ENCODE data around the gene HIBCH. TPM values are rescaled to one million over a fixed set of nuclear protein-coding genes. Genes with fewer than 3 reads are reported as not detected.

Gene HIBCH
- total and polyA plus RNA-seq, 9 of the 15 experiments (the other 6 are each of a cell fraction or from before 2014, with no cell fraction given) = 17.0 to 65.4 (median 28.3) TPM

DNA sequence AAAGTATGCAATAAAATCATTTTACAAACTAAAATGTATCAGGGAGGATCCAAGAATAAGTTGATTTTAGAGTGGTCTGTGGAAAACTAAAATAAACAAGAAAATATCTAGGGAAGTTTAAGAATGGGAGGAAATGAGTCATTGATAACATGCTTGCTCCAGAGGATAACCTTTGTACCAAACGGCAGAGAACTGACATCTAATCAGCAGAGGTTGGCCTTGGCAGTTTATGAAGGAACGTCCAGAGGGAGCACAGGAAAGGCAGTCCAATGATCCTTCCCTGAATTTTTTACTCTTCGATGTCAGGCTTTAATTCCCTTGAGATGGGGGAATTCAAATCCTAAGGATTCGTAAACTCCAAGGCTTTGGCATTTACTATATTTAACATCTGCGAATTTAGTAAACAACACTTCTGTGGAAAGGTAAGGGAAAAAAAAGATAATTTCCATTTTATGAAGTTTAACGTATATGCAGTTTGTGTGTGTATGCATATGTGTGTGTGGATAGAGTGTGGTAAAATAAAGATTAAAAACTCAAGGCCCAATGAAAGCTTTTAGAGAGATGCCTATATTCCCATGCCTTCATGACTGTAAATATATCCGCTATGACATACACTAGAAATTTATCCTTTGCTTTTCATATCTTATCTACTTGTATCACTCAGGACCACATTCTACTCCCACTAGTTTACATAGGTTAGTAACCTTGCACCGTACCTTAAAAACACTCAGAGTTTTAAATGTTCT lies 15.0 kb upstream of the HIBCH start:
- BruUV-seq (replicated peaks) = TSS peak; percentile 77
- POLR2A ChIA-PET = no interaction called here
- Histone ChIP-seq H3K27ac (ENCODE audit: extremely low read depth, low read depth, low read length) (peak overlapping the region; percentile 82), H2AFZ (ENCODE audit: low read depth, low read length) (peak overlapping the region; percentile 87), H4K20me1 (replicated peaks; ENCODE audit: control insufficient read depth, insufficient read depth, low read length) (no peaks in the 10 kb centered on the region), H3K4me2 (ENCODE audit: insufficient read depth, low read length) (peak overlapping the region; percentile 76), H3K36me3 (ENCODE audit: control insufficient read depth, insufficient read depth, low read length) (no peaks in the 10 kb centered on the region), H3K9me1 (ENCODE audit: control insufficient read depth, insufficient read depth, low read length) (no peaks in the 10 kb centered on the region), H3K9me3 (replicated peaks; ENCODE audit: control insufficient read depth, insufficient read depth, low read depth, low read length) (no peaks in the 10 kb centered on the region), H3K27me3 (ENCODE audit: control insufficient read depth in 2 of 2, insufficient read depth in 2 of 2, low read length in 2 of 2) (no peaks in the 10 kb centered on the region), H3K4me1 (replicated peaks in 1 of 2; ENCODE audit: control insufficient read depth in 2 of 2, insufficient read depth in 2 of 2, low read length in 2 of 2) (peaks cover 5 to 11% of the 10 kb centered on the region in 2 experiments; a peak in 4 of 5 replicates), H3K79me2 (ENCODE audit: control insufficient read depth, insufficient read depth, low read length) (peaks cover 5% of the 10 kb centered on the region; the same call in 2 of the 3 replicates), H3K9ac (ENCODE audit: insufficient read depth in 1 of 2, low read depth in 2 of 2, low read length in 2 of 2) (peak overlapping the region; percentile 72), H3K4me3 (peak overlapping the region; percentile 31)
- in situ Hi-C loops (cut with MboI) = no loop called here
- intact Hi-C loops (cut with micrococcal nuclease) = loop anchor here (2.0 to 10.0 kb wide), 3 partner anchors 18 to 470 kb away; no protein-coding TSS in a partner anchor
- FAIRE-seq = peak; percentile 80
- CTCF ChIA-PET (ENCODE audit: low intra/inter-chr PET ratio) = no interaction called here
- WGBS (ENCODE audit: insufficient coverage, low coverage, missing lambda C conversion rate) = 2% methylated on average over 8 of the region's 8 CpGs
- peak; percentile 16 to 69 (median 28) for DNase-seq (ENCODE audit: extremely low read depth in 1 of 4, low spot score in 3 of 4)
- ATAC-seq = peak; percentile 73
- TF ChIP-seq KAT7 (CRISPR knock-in tag; IDR thresholded peaks at IDR 0.05; ENCODE audit: borderline replicate concordance) (no peak), KDM5B (IDR thresholded peaks at IDR 0.05; ENCODE audit: insufficient replicate concordance, low read depth, low read length) (peak; percentile 54), ZFP36 (IDR thresholded peaks at IDR 0.05; ENCODE audit: low read depth, low read length, partially characterized antibody) (no peak), EP400 (IDR thresholded peaks at IDR 0.05) (0 out of 2 replicates have a peak, but pooled peaks have one; percentile 25), MBD2 (IDR thresholded peaks at IDR 0.05; ENCODE audit: borderline replicate concordance, low read depth) (0 out of 2 replicates have a peak, but pooled peaks have one; percentile 44), NCOR1 (IDR thresholded peaks at IDR 0.05) (peak; percentile 29; the same call in 1 of the 2 replicates), PURB (CRISPR knock-in tag; IDR thresholded peaks at IDR 0.05; ENCODE audit: low read depth) (no peak), NFRKB (IDR thresholded peaks at IDR 0.05; ENCODE audit: low read depth) (peak; percentile 61; the same call in 1 of the 2 replicates), PHB (CRISPR knock-in tag; IDR thresholded peaks at IDR 0.05) (no peak), ARID1B (IDR thresholded peaks at IDR 0.05) (peak; percentile 71), NR2C1 (IDR thresholded peaks at IDR 0.05) (no peak), NR2C1 (tag; IDR thresholded peaks at IDR 0.05) (peak; percentile 60; the same call in 1 of the 2 replicates), NFIC (IDR thresholded peaks at IDR 0.05) (peak; percentile 18; the same call in 1 of the 2 replicates), CCNT2 (IDR thresholded peaks at IDR 0.05; ENCODE audit: borderline replicate concordance, extremely low read depth, insufficient read length, low read depth, low read length) (peak; percentile 69)
- TF ChIP-seq, protein P1, sequence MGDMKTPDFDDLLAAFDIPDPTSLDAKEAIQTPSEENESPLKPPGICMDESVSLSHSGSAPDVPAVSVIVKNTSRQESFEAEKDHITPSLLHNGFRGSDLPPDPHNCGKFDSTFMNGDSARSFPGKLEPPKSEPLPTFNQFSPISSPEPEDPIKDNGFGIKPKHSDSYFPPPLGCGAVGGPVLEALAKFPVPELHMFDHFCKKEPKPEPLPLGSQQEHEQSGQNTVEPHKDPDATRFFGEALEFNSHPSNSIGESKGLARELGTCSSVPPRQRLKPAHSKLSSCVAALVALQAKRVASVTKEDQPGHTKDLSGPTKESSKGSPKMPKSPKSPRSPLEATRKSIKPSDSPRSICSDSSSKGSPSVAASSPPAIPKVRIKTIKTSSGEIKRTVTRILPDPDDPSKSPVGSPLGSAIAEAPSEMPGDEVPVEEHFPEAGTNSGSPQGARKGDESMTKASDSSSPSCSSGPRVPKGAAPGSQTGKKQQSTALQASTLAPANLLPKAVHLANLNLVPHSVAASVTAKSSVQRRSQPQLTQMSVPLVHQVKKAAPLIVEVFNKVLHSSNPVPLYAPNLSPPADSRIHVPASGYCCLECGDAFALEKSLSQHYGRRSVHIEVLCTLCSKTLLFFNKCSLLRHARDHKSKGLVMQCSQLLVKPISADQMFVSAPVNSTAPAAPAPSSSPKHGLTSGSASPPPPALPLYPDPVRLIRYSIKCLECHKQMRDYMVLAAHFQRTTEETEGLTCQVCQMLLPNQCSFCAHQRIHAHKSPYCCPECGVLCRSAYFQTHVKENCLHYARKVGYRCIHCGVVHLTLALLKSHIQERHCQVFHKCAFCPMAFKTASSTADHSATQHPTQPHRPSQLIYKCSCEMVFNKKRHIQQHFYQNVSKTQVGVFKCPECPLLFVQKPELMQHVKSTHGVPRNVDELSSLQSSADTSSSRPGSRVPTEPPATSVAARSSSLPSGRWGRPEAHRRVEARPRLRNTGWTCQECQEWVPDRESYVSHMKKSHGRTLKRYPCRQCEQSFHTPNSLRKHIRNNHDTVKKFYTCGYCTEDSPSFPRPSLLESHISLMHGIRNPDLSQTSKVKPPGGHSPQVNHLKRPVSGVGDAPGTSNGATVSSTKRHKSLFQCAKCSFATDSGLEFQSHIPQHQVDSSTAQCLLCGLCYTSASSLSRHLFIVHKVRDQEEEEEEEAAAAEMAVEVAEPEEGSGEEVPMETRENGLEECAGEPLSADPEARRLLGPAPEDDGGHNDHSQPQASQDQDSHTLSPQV (IDR thresholded peaks at IDR 0.05) = peak; percentile 29; the same call in 1 of the 2 replicates
- TF ChIP-seq, protein P2, sequence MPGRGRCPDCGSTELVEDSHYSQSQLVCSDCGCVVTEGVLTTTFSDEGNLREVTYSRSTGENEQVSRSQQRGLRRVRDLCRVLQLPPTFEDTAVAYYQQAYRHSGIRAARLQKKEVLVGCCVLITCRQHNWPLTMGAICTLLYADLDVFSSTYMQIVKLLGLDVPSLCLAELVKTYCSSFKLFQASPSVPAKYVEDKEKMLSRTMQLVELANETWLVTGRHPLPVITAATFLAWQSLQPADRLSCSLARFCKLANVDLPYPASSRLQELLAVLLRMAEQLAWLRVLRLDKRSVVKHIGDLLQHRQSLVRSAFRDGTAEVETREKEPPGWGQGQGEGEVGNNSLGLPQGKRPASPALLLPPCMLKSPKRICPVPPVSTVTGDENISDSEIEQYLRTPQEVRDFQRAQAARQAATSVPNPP (IDR thresholded peaks at IDR 0.05; ENCODE audit: borderline replicate concordance, insufficient read depth, insufficient read length) = no peak

Data from K562 (cell line).